Left colon (tissue), 2 donors: ENCODE measurements around the gene AKT1. TPM values are rescaled to one million over a fixed set of nuclear protein-coding genes. Genes with fewer than 3 reads are reported as not detected.
"Not testable (repeated sequence)": the region's sequence is repeated elsewhere in the genome, so short reads cannot be mapped to it uniquely, and the experiment has no call there.

Source experiments
- ATAC-seq: fragments of 200-7000 bp; cut with Tn5 transposase; one replicate; pipeline ENCODE4 v1.9.1; 2020; ENCODE audit warnings: mild to moderate bottlenecking, moderate library complexity
- DNase-seq, 2 donors: peaks; one replicate each; pipeline ENCODE4 v3.0.0-alpha.2; 2020
- intact Hi-C, 2 donors: fragments of 100-400 bp; cut with DNase I in 1 of 2; cut with micrococcal nuclease in 1 of 2; formaldehyde crosslinking; loops; one replicate each; pipeline versions ENCODE4 v1.11.2 to v1.14.0; 2022; cut with DNase I, micrococcal nuclease
- total RNA-seq, 2 donors: library from RNA; stranded (reverse); fragmentation: NEBNext Ultra II Directional; extraction: Animal tissue kit (Norgen Biotek cat#: 25700); gene quantifications; one replicate each; pipeline ENCODE4 v1.2.1, GENCODE V29; 2021
- donor health status: DM: no; HTN: no; CAD: no.
- donor health status: DM: yes; HTN: yes; CAD: no.

The AKT1 gene
- total RNA-seq, 2 donors from 2014 or later, result 132 to 135 TPM

DNA sequence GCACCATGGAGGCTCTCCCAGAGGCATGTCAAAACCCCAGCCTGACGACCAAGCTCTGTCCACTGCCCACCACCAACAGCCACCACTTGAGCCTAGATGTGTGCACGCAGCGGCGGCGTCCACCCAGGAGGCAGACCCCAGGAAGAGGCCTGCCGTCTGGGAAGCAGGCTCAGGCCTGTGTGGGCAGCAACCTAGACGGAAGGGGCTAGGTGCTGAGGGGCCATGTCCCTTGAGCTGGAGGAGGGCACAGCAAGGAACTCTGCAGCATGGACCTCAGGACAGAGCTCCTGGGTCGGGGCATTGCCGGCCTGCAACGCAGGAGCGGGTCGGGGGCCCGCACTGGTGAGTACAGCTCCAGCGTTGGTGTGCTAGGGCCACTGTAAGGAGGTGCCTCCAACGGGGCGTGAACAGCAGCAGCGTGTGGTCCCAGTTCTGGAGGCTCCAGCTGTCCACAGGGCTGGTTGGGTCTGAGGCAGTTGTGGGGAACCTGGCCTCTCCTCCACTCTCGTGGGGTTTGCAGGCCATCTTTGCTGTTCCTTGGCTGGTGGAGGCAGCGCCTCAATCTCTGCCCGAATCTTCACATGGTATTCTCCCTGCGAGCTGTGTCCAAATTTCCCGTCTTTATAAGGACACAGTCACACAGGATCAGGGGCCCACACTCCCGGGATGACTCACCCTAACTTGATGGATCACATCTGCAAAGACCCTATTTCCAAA lies 25.8 kb upstream of the AKT1 start:
- intact Hi-C loops, result loop anchor here in 1 of 2 donors (5.0 kb wide), 1 partner anchor 54 kb away; no protein-coding TSS in a partner anchor
- DNase-seq, result peak in 1 of 2 donors; percentile 13

GRCh38 chr14:104820669-104821228 lies 25.2 kb upstream of the AKT1 start:
- ATAC-seq, result peak; percentile 65
- DNase-seq, result peak; percentile 64 to 65
- intact Hi-C loops, result loop anchor here in 1 of 2 donors (5.0 kb wide), 1 partner anchor 53 kb away; no protein-coding TSS in a partner anchor

More for the DNA sequence above, 25.8 kb upstream of the AKT1 start:
- ATAC-seq, result no peak

- no peak for ATAC-seq
- intact Hi-C loops, result no loop called here
- peak in 1 of 2 donors; percentile 17 for DNase-seq
Measured at GRCh38 chr14:104819361-104819781, 23.8 kb upstream of the AKT1 start.

GRCh38 chr14:104818714-104819161 lies 23.2 kb upstream of the AKT1 start:
- no peak for ATAC-seq
- intact Hi-C loops, result no loop called here
- DNase-seq, result peak in 1 of 2 donors; percentile 26

GRCh38 chr14:104817930-104818713 lies 22.6 kb upstream of the AKT1 start:
- no peak for ATAC-seq
- peak in 1 of 2 donors; percentile 7 for DNase-seq
- intact Hi-C loops, result no loop called here

DNA sequence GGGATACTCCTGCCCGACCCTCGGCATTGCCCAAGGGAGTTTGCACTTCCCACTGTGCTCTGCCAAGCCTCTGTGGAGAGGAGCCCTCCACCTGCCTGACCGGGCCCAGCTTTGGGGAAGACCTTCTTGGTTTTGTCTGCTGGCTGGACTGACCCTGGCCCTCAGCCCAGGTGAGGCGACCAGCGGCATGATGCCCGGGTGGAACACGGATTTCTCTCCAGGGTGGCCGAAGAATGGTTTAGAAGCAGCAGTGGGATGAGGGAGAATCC lies 21.0 kb upstream of the AKT1 start:
- DNase-seq (no peak), ATAC-seq (no peak)
- intact Hi-C loops, result no loop called here

DNA sequence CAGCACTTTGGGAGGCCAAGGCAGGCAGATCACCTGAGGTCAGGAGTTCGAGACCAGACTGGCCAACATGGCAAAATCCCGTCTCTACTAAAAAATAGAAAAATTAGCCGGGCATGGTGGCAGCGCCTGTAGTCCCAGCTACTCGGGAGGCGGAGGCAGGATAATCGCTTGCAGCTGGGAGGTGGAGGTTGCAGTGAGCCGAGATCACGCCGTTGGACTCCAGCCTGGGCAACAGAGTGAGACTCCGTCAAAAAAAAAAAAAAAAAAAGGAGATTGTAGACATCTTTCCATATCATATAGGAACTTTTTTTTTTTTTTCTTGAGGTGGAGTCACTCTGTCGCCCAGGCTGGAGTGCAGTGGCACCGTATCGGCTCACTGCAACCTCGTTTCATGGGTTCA lies 19.2 kb upstream of the AKT1 start:
- DNase-seq, result peak in 1 of 2 donors; percentile 19
- ATAC-seq, intact Hi-C loops: not testable (repeated sequence)

DNA sequence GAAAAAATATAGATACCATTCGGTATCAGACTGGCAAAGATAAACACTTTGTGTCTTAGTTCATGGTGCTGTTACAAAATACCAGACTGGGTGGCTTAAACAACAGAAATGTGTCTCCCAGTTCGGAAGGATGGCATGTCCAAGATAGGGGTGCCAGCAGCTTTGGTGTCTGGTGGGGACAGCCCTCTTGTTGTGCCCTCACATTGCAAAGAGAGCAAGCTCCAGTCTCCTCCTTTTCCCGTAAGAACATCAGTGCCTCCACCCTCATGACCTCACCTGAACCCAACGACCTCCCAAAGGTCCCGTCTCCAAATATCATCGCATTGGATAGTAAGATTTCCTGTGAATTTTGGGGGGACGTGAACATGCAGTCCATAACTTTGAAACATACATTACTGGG lies 17.7 kb upstream of the AKT1 start:
- DNase-seq (peak in 1 of 2 donors; percentile 19), ATAC-seq (no peak)
- intact Hi-C loops, result no loop called here

DNA sequence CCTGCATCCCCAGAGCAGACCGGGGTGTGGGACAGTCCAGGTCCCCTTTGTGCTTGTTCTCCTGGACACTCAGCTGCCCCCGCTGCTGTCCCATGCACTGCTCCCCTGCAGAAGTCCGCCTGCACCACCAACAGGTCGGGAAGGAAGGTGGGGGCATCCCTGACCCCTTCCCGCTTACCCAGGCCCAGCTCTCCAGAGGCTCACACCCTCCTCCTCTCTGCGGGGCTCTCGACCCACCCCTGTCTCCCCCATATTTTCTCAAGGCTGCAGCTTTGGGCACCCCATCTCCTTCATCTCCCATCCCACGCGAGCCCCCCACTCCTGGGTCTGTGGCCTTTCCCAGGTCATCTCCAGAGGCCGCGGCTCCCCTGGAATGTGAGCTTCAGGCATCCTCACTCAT lies 14.8 kb upstream of the AKT1 start:
- no peak for ATAC-seq
- intact Hi-C loops, result no loop called here
- DNase-seq, result no peak

DNA sequence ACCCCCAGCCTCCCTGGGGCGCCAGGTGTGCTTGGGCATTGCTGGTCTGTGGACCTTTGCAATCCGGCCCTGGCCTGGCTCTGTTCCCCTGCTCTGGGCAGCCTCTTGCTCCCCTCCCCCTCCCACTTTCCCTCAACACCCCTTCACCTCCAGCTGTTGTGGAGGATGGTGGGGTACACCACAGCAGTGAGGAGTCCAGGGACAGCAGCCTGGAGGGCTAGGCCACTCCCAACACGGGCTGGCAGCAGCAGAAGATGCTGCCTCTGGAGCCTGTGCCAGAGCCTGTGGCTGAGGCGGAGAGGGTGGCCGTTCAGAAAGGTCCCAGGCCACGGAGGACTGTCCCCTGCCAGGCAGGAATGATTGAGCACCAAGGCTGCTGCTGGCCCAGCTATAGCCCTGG lies 12.9 kb upstream of the AKT1 start:
- no peak for DNase-seq
- no peak for ATAC-seq
- intact Hi-C loops, result no loop called here

GRCh38 chr14:104806625-104807465 lies 11.3 kb upstream of the AKT1 start:
- ATAC-seq, result no peak
- DNase-seq, result no peak
- intact Hi-C loops, result no loop called here

GRCh38 chr14:104805941-104806624 lies 10.5 kb upstream of the AKT1 start:
- DNase-seq (no peak), ATAC-seq (no peak)
- intact Hi-C loops, result no loop called here

- ATAC-seq, result no peak
- DNase-seq, result no peak
- intact Hi-C loops, result no loop called here
Measured at GRCh38 chr14:104805326-104805678, 9.8 kb upstream of the AKT1 start.

DNA sequence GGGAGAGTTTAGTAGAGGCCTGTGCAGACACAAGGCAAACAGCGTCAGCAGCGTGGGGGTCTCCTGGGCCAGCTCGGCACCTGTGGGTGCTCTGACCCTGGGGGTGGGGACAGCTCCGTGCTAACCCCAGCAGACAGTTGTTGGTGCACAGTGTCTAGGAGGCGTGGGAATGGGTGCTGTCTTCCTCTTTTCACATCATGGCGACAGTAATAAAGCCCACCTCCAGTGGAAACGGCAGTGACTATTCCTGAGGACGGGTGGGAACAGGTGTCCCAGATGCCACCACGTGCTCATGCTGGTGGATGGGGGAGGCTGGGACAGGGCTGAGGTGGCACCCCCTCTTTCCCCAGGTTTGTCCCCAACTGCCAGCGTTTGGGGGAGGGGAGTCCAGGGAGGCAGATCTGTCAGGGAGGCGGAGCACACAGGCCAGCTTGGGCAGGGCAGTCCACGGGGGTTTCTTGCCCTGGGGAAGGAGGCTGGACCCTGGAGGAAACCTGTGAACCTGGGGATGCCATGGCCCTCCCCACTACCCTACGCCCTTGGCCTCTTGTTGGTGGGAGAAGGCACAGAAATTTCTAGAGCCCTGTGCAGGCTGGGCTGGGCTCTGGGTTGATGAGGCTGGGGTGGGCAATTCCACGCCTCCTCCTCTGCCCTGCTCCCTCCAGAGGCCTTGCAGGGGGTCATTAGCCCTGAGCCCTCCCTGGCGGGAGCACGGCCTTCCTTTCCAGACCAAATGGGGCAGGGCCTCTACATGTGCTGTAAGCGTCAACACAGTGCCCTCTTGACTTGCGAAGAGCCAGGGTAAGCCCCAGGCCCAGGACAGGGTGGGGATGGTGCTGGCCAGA lies 9.2 kb upstream of the AKT1 start:
- intact Hi-C loops, result no loop called here
- DNase-seq (no peak), ATAC-seq (no peak)

- no peak for DNase-seq
- no peak for ATAC-seq
- intact Hi-C loops, result no loop called here
Measured at GRCh38 chr14:104803912-104804410, 8.4 kb upstream of the AKT1 start.

GRCh38 chr14:104803280-104803911 lies 7.8 kb upstream of the AKT1 start:
- intact Hi-C loops, result no loop called here
- ATAC-seq (no peak), DNase-seq (no peak)
